ENCODE data around the gene BSN.

BSN gene

GRCh38 chr3:49650637-49651036 is 96.4 kb downstream of the BSN start:
- Histone ChIP-seq H3K9me3 (ENCODE audit: control insufficient read depth in 1 of 2, low read length in 2 of 2) (no peaks in the 10 kb centered on the region), H3K4me1 (ENCODE audit: control insufficient read depth in 1 of 2, insufficient read depth in 2 of 2, low read length in 2 of 2) (peaks cover 0 to 4% of the 10 kb centered on the region in 2 donors), H3K4me3 (ENCODE audit: low read depth in 1 of 2, low read length in 2 of 2) (no peak overlapping the region), H3K27me3 (ENCODE audit: control insufficient read depth in 1 of 2, insufficient read depth in 2 of 2, low read length in 2 of 2) (no peaks in the 10 kb centered on the region), H3K27ac (ENCODE audit: low read depth, low read length) (no peak overlapping the region), H3K36me3 (ENCODE audit: control insufficient read depth in 1 of 2, insufficient read depth in 2 of 2, low read length in 2 of 2) (no peaks in the 10 kb centered on the region), H3K9ac (ENCODE audit: low read depth in 1 of 2, low read length in 2 of 2) (no peak overlapping the region)

- no peaks in the 10 kb centered on the region for H3K27me3 ChIP-seq (ENCODE audit: control insufficient read depth in 1 of 2, insufficient read depth in 2 of 2, low read length in 2 of 2)
- no peak overlapping the region for H3K9ac ChIP-seq (ENCODE audit: low read depth in 1 of 2, low read length in 2 of 2)
- H3K27ac ChIP-seq (ENCODE audit: low read depth, low read length) = no peak overlapping the region
- no peaks in the 10 kb centered on the region for H3K36me3 ChIP-seq (ENCODE audit: control insufficient read depth in 1 of 2, insufficient read depth in 2 of 2, low read length in 2 of 2)
- peaks cover 0 to 4% of the 10 kb centered on the region in 2 donors for H3K4me1 ChIP-seq (ENCODE audit: control insufficient read depth in 1 of 2, insufficient read depth in 2 of 2, low read length in 2 of 2)
- no peaks in the 10 kb centered on the region for H3K9me3 ChIP-seq (ENCODE audit: control insufficient read depth in 1 of 2, low read length in 2 of 2)
- no peak overlapping the region for H3K4me3 ChIP-seq (ENCODE audit: low read depth in 1 of 2, low read length in 2 of 2)
Observed at GRCh38 chr3:49652218-49652902, 98.1 kb downstream of the BSN start.

- no peak overlapping the region for H3K4me3 ChIP-seq (ENCODE audit: low read depth in 1 of 2, low read length in 2 of 2)
- H3K9me3 ChIP-seq (ENCODE audit: control insufficient read depth in 1 of 2, low read length in 2 of 2) = no peaks in the 10 kb centered on the region
- H3K27me3 ChIP-seq (ENCODE audit: control insufficient read depth in 1 of 2, insufficient read depth in 2 of 2, low read length in 2 of 2) = no peaks in the 10 kb centered on the region
- H3K27ac ChIP-seq (ENCODE audit: low read depth, low read length) = no peak overlapping the region
- H3K36me3 ChIP-seq (ENCODE audit: control insufficient read depth in 1 of 2, insufficient read depth in 2 of 2, low read length in 2 of 2) = no peaks in the 10 kb centered on the region
- peaks cover 0 to 4% of the 10 kb centered on the region in 2 donors for H3K4me1 ChIP-seq (ENCODE audit: control insufficient read depth in 1 of 2, insufficient read depth in 2 of 2, low read length in 2 of 2)
- no peak overlapping the region for H3K9ac ChIP-seq (ENCODE audit: low read depth in 1 of 2, low read length in 2 of 2)
Observed at GRCh38 chr3:49652903-49653415, 98.7 kb downstream of the BSN start.

GRCh38 chr3:49653621-49654020 is 99.3 kb downstream of the BSN start:
- H3K36me3 ChIP-seq (ENCODE audit: control insufficient read depth in 1 of 2, insufficient read depth in 2 of 2, low read length in 2 of 2) = no peaks in the 10 kb centered on the region
- H3K9ac ChIP-seq (ENCODE audit: low read depth in 1 of 2, low read length in 2 of 2) = no peak overlapping the region
- H3K27ac ChIP-seq (ENCODE audit: low read depth, low read length) = no peak overlapping the region
- no peaks in the 10 kb centered on the region for H3K27me3 ChIP-seq (ENCODE audit: control insufficient read depth in 1 of 2, insufficient read depth in 2 of 2, low read length in 2 of 2)
- peaks cover 0 to 4% of the 10 kb centered on the region in 2 donors for H3K4me1 ChIP-seq (ENCODE audit: control insufficient read depth in 1 of 2, insufficient read depth in 2 of 2, low read length in 2 of 2)
- H3K4me3 ChIP-seq (ENCODE audit: low read depth in 1 of 2, low read length in 2 of 2) = no peak overlapping the region
- H3K9me3 ChIP-seq (ENCODE audit: control insufficient read depth in 1 of 2, low read length in 2 of 2) = no peaks in the 10 kb centered on the region

GRCh38 chr3:49654176-49654825 is 100.0 kb downstream of the BSN start:
- H3K4me3 ChIP-seq (ENCODE audit: low read depth in 1 of 2, low read length in 2 of 2) = no peak overlapping the region
- H3K4me1 ChIP-seq (ENCODE audit: control insufficient read depth in 1 of 2, insufficient read depth in 2 of 2, low read length in 2 of 2) = peaks cover 0 to 4% of the 10 kb centered on the region in 2 donors
- no peaks in the 10 kb centered on the region for H3K36me3 ChIP-seq (ENCODE audit: control insufficient read depth in 1 of 2, insufficient read depth in 2 of 2, low read length in 2 of 2)

GRCh38 chr3:49654955-49655556 is 100.8 kb downstream of the BSN start:
- Histone ChIP-seq H3K36me3 (ENCODE audit: control insufficient read depth in 1 of 2, insufficient read depth in 2 of 2, low read length in 2 of 2) (no peaks in the 10 kb centered on the region), H3K27me3 (ENCODE audit: control insufficient read depth in 1 of 2, insufficient read depth in 2 of 2, low read length in 2 of 2) (no peaks in the 10 kb centered on the region), H3K4me3 (ENCODE audit: low read depth in 1 of 2, low read length in 2 of 2) (no peak overlapping the region), H3K27ac (ENCODE audit: low read depth, low read length) (no peak overlapping the region), H3K9ac (ENCODE audit: low read depth in 1 of 2, low read length in 2 of 2) (no peak overlapping the region), H3K9me3 (ENCODE audit: control insufficient read depth in 1 of 2, low read length in 2 of 2) (no peaks in the 10 kb centered on the region), H3K4me1 (ENCODE audit: control insufficient read depth in 1 of 2, insufficient read depth in 2 of 2, low read length in 2 of 2) (peaks cover 0 to 4% of the 10 kb centered on the region in 2 donors)

More at GRCh38 chr3:49654176-49654825, 100.0 kb downstream of the BSN start:
- Histone ChIP-seq H3K9ac (ENCODE audit: low read depth in 1 of 2, low read length in 2 of 2) (no peak overlapping the region), H3K27ac (ENCODE audit: low read depth, low read length) (no peak overlapping the region), H3K27me3 (ENCODE audit: control insufficient read depth in 1 of 2, insufficient read depth in 2 of 2, low read length in 2 of 2) (no peaks in the 10 kb centered on the region), H3K9me3 (ENCODE audit: control insufficient read depth in 1 of 2, low read length in 2 of 2) (no peaks in the 10 kb centered on the region)

- H3K36me3 ChIP-seq (ENCODE audit: control insufficient read depth in 1 of 2, insufficient read depth in 2 of 2, low read length in 2 of 2) = no peaks in the 10 kb centered on the region
- no peak overlapping the region for H3K9ac ChIP-seq (ENCODE audit: low read depth in 1 of 2, low read length in 2 of 2)
- no peaks in the 10 kb centered on the region for H3K27me3 ChIP-seq (ENCODE audit: control insufficient read depth in 1 of 2, insufficient read depth in 2 of 2, low read length in 2 of 2)
- no peak overlapping the region for H3K27ac ChIP-seq (ENCODE audit: low read depth, low read length)
- H3K9me3 ChIP-seq (ENCODE audit: control insufficient read depth in 1 of 2, low read length in 2 of 2) = no peaks in the 10 kb centered on the region
- H3K4me1 ChIP-seq (ENCODE audit: control insufficient read depth in 1 of 2, insufficient read depth in 2 of 2, low read length in 2 of 2) = peaks cover 0 to 4% of the 10 kb centered on the region in 2 donors
- no peak overlapping the region for H3K4me3 ChIP-seq (ENCODE audit: low read depth in 1 of 2, low read length in 2 of 2)
Observed at GRCh38 chr3:49655731-49656285, 101.5 kb downstream of the BSN start.

GRCh38 chr3:49656541-49657112 is 102.3 kb downstream of the BSN start:
- H3K36me3 ChIP-seq (ENCODE audit: control insufficient read depth in 1 of 2, insufficient read depth in 2 of 2, low read length in 2 of 2) = no peaks in the 10 kb centered on the region
- H3K27me3 ChIP-seq (ENCODE audit: control insufficient read depth in 1 of 2, insufficient read depth in 2 of 2, low read length in 2 of 2) = no peaks in the 10 kb centered on the region
- H3K9me3 ChIP-seq (ENCODE audit: control insufficient read depth in 1 of 2, low read length in 2 of 2) = no peaks in the 10 kb centered on the region
- H3K27ac ChIP-seq (ENCODE audit: low read depth, low read length) = no peak overlapping the region
- H3K4me3 ChIP-seq (ENCODE audit: low read depth in 1 of 2, low read length in 2 of 2) = no peak overlapping the region
- H3K4me1 ChIP-seq (ENCODE audit: control insufficient read depth in 1 of 2, insufficient read depth in 2 of 2, low read length in 2 of 2) = peaks cover 0 to 4% of the 10 kb centered on the region in 2 donors
- no peak overlapping the region for H3K9ac ChIP-seq (ENCODE audit: low read depth in 1 of 2, low read length in 2 of 2)

- Histone ChIP-seq H3K9me3 (ENCODE audit: control insufficient read depth in 1 of 2, low read length in 2 of 2) (no peaks in the 10 kb centered on the region), H3K4me3 (ENCODE audit: low read depth in 1 of 2, low read length in 2 of 2) (no peak overlapping the region), H3K27ac (ENCODE audit: low read depth, low read length) (no peak overlapping the region), H3K27me3 (ENCODE audit: control insufficient read depth in 1 of 2, insufficient read depth in 2 of 2, low read length in 2 of 2) (no peaks in the 10 kb centered on the region), H3K4me1 (ENCODE audit: control insufficient read depth in 1 of 2, insufficient read depth in 2 of 2, low read length in 2 of 2) (peaks cover 0 to 4% of the 10 kb centered on the region in 2 donors), H3K36me3 (ENCODE audit: control insufficient read depth in 1 of 2, insufficient read depth in 2 of 2, low read length in 2 of 2) (no peaks in the 10 kb centered on the region), H3K9ac (ENCODE audit: low read depth in 1 of 2, low read length in 2 of 2) (no peak overlapping the region)
Observed at GRCh38 chr3:49657208-49657915, 103.1 kb downstream of the BSN start.

Data from duodenal mucosa (tissue), 2 donors.